HUES6 (cell line): ENCODE results near the gene CNTNAP5.

Source experiments
- H3K27ac ChIP-seq: 2 replicates; pipeline ENCODE4 v1.7.0; 2013; ENCODE audit warnings: low read depth, mild to moderate bottlenecking, low read length, inconsistent platforms
- H3K27me3 ChIP-seq: 2 replicates; pipeline ENCODE4 v1.6.1; 2013; ENCODE audit warnings: low read length; ENCODE audit not compliant: control insufficient read depth, insufficient read depth
- H3K36me3 ChIP-seq: 2 replicates; pipeline ENCODE4 v1.6.1; 2013; ENCODE audit warnings: low read length; ENCODE audit not compliant: control insufficient read depth, insufficient read depth
- H3K4me1 ChIP-seq: 2 replicates; pipeline ENCODE4 v1.6.1; 2013; ENCODE audit warnings: low read length; ENCODE audit not compliant: control insufficient read depth, insufficient read depth
- H3K4me3 ChIP-seq: 2 replicates; pipeline ENCODE4 v1.5.1; 2013; ENCODE audit warnings: low read depth, low read length
- H3K9ac ChIP-seq: one replicate; pipeline ENCODE4 v1.6.1; 2013; ENCODE audit warnings: mild to moderate bottlenecking, low read length
- H3K9me3 ChIP-seq: 2 replicates; pipeline ENCODE4 v1.6.1; 2013; ENCODE audit warnings: low read depth, low read length; ENCODE audit not compliant: control insufficient read depth, insufficient read depth

The CNTNAP5 gene

GRCh38 chr2:124053796-124054195, 28.7 kb downstream of the CNTNAP5 start:
- H3K4me3 ChIP-seq = no peak overlapping the region
- H3K27me3 ChIP-seq = no peaks in the 10 kb centered on the region
- H3K4me1 ChIP-seq = peaks cover 4% of the 10 kb centered on the region; the same call in 1 of the 2 replicates
- no peak overlapping the region for H3K27ac ChIP-seq
- H3K9me3 ChIP-seq = no peaks in the 10 kb centered on the region
- H3K36me3 ChIP-seq = no peaks in the 10 kb centered on the region
- no peak overlapping the region for H3K9ac ChIP-seq

GRCh38 chr2:124063596-124063995, 38.5 kb downstream of the CNTNAP5 start:
- Histone ChIP-seq H3K4me3 (no peak overlapping the region), H3K27ac (no peak overlapping the region), H3K9ac (no peak overlapping the region), H3K27me3 (no peaks in the 10 kb centered on the region), H3K9me3 (0 out of 2 replicates have a peak, but pooled peaks cover 5% of the 10 kb centered on the region), H3K36me3 (no peaks in the 10 kb centered on the region), H3K4me1 (no peaks in the 10 kb centered on the region)

- H3K36me3 ChIP-seq = no peaks in the 10 kb centered on the region
- 0 out of 2 replicates have a peak, but pooled peaks cover 5% of the 10 kb centered on the region for H3K9me3 ChIP-seq
- no peaks in the 10 kb centered on the region for H3K27me3 ChIP-seq
- no peak overlapping the region for H3K4me3 ChIP-seq
- no peak overlapping the region for H3K27ac ChIP-seq
- H3K4me1 ChIP-seq = no peaks in the 10 kb centered on the region
- no peak overlapping the region for H3K9ac ChIP-seq
Observed at GRCh38 chr2:124065636-124066035, 40.5 kb downstream of the CNTNAP5 start.

- Histone ChIP-seq H3K4me1 (no peaks in the 10 kb centered on the region), H3K27ac (no peak overlapping the region), H3K36me3 (no peaks in the 10 kb centered on the region), H3K27me3 (no peaks in the 10 kb centered on the region), H3K9me3 (0 out of 2 replicates have a peak, but pooled peaks cover 5% of the 10 kb centered on the region), H3K4me3 (no peak overlapping the region), H3K9ac (no peak overlapping the region)
Observed at GRCh38 chr2:124066776-124067175, 41.7 kb downstream of the CNTNAP5 start.

- H3K9ac ChIP-seq = no peak overlapping the region
- H3K9me3 ChIP-seq = no peaks in the 10 kb centered on the region
- no peak overlapping the region for H3K27ac ChIP-seq
- H3K36me3 ChIP-seq = no peaks in the 10 kb centered on the region
- no peaks in the 10 kb centered on the region for H3K27me3 ChIP-seq
- no peak overlapping the region for H3K4me3 ChIP-seq
- H3K4me1 ChIP-seq = no peaks in the 10 kb centered on the region
Observed at GRCh38 chr2:124079045-124079444, 54.0 kb downstream of the CNTNAP5 start.

GRCh38 chr2:124080281-124081153, 55.4 kb downstream of the CNTNAP5 start:
- no peak overlapping the region for H3K27ac ChIP-seq
- H3K4me3 ChIP-seq = no peak overlapping the region
- H3K27me3 ChIP-seq = no peaks in the 10 kb centered on the region
- H3K9ac ChIP-seq = no peak overlapping the region
- H3K36me3 ChIP-seq = no peaks in the 10 kb centered on the region
- H3K4me1 ChIP-seq = no peaks in the 10 kb centered on the region
- no peaks in the 10 kb centered on the region for H3K9me3 ChIP-seq

- Histone ChIP-seq H3K4me3 (no peak overlapping the region), H3K4me1 (no peaks in the 10 kb centered on the region), H3K27ac (no peak overlapping the region)
Observed at GRCh38 chr2:124081154-124081716, 56.1 kb downstream of the CNTNAP5 start.

GRCh38 chr2:124088616-124089015, 63.5 kb downstream of the CNTNAP5 start:
- H3K9me3 ChIP-seq = peaks cover 3% of the 10 kb centered on the region; the same call in 1 of the 2 replicates
- no peaks in the 10 kb centered on the region for H3K36me3 ChIP-seq

More at GRCh38 chr2:124081154-124081716, 56.1 kb downstream of the CNTNAP5 start:
- Histone ChIP-seq H3K36me3 (no peaks in the 10 kb centered on the region), H3K9ac (no peak overlapping the region), H3K9me3 (no peaks in the 10 kb centered on the region), H3K27me3 (no peaks in the 10 kb centered on the region)

GRCh38 chr2:124091721-124092120, 66.6 kb downstream of the CNTNAP5 start:
- H3K27ac ChIP-seq = no peak overlapping the region
- H3K4me3 ChIP-seq = no peak overlapping the region
- H3K9ac ChIP-seq = no peak overlapping the region
- no peaks in the 10 kb centered on the region for H3K4me1 ChIP-seq
- H3K9me3 ChIP-seq = peaks cover 3% of the 10 kb centered on the region; the same call in 1 of the 2 replicates
- H3K27me3 ChIP-seq = no peaks in the 10 kb centered on the region
- H3K36me3 ChIP-seq = no peaks in the 10 kb centered on the region

More at GRCh38 chr2:124088616-124089015, 63.5 kb downstream of the CNTNAP5 start:
- no peaks in the 10 kb centered on the region for H3K4me1 ChIP-seq
- no peak overlapping the region for H3K4me3 ChIP-seq
- no peak overlapping the region for H3K9ac ChIP-seq
- H3K27ac ChIP-seq = no peak overlapping the region
- H3K27me3 ChIP-seq = no peaks in the 10 kb centered on the region

- Histone ChIP-seq H3K27ac (no peak overlapping the region), H3K36me3 (no peaks in the 10 kb centered on the region), H3K9ac (no peak overlapping the region), H3K27me3 (no peaks in the 10 kb centered on the region), H3K9me3 (peaks cover 3% of the 10 kb centered on the region; the same call in 1 of the 2 replicates), H3K4me1 (no peaks in the 10 kb centered on the region), H3K4me3 (no peak overlapping the region)
Observed at GRCh38 chr2:124092651-124093050, 67.6 kb downstream of the CNTNAP5 start.

- H3K27ac ChIP-seq = no peak overlapping the region
- 0 out of 2 replicates have a peak, but pooled peaks cover 2% of the 10 kb centered on the region for H3K4me1 ChIP-seq
- H3K27me3 ChIP-seq = no peaks in the 10 kb centered on the region
- H3K9ac ChIP-seq = no peak overlapping the region
- H3K36me3 ChIP-seq = no peaks in the 10 kb centered on the region
- H3K4me3 ChIP-seq = no peak overlapping the region
- no peaks in the 10 kb centered on the region for H3K9me3 ChIP-seq
Observed at GRCh38 chr2:124104914-124105313, 79.8 kb downstream of the CNTNAP5 start.
